HepG2 (cell line): ENCODE measurements around the gene IQSEC1. TPM values are rescaled to one million over a fixed set of nuclear protein-coding genes. Genes with fewer than 3 reads are reported as not detected.
A peak's percentile ranks its signal among the peaks of the same experiment; 100 is the strongest.

ENCODE experiments used
- FOSL2 ChIP-seq: sonication (generic); formaldehyde crosslinking; IDR thresholded peaks from 2 replicates; pipeline ENCODE4 v1.4.0; 2020; ENCODE audit warnings: missing genetic modification reagents
- FOXP1 ChIP-seq, 2 experiments: fragments of 450-650 bp in 1 of 2; IDR thresholded peaks; 2 replicates each; pipeline ENCODE4 v1.6.1; 2017 to 2018; ENCODE audit warnings: antibody characterized with exemption in 1 of 2
- GLI4 ChIP-seq: sonication (generic); formaldehyde crosslinking; IDR thresholded peaks from 2 replicates; pipeline ENCODE4 v1.5.1; 2020; ENCODE audit warnings: missing genetic modification reagents, mild to moderate bottlenecking, moderate library complexity, borderline replicate concordance
- IRX3 ChIP-seq: sonication (generic); formaldehyde crosslinking; IDR thresholded peaks from 2 replicates; pipeline ENCODE4 v1.8.1; 2023; ENCODE audit warnings: mild to moderate bottlenecking, low read depth, missing genetic modification reagents, borderline replicate concordance
- MTA1 ChIP-seq: sonication (generic); formaldehyde crosslinking; IDR thresholded peaks from 2 replicates; pipeline ENCODE4 v1.4.0; 2020; ENCODE audit warnings: missing genetic modification reagents, mild to moderate bottlenecking, borderline replicate concordance
- PHF20 ChIP-seq: sonication (generic); formaldehyde crosslinking; IDR thresholded peaks from 2 replicates; pipeline ENCODE4 v1.5.0; 2020; ENCODE audit warnings: mild to moderate bottlenecking, missing genetic modification reagents
- REPIN1 ChIP-seq: sonication (generic); formaldehyde crosslinking; IDR thresholded peaks from 2 replicates; pipeline ENCODE4 v1.8.0; 2022; ENCODE audit warnings: missing genetic modification reagents, low read depth, mild to moderate bottlenecking, borderline replicate concordance
- THAP8 ChIP-seq: sonication (generic); formaldehyde crosslinking; IDR thresholded peaks from 2 replicates; pipeline ENCODE4 v1.5.1; 2020; ENCODE audit warnings: missing genetic modification reagents, mild to moderate bottlenecking, borderline replicate concordance
- ZNF18 ChIP-seq: sonication (generic); formaldehyde crosslinking; IDR thresholded peaks from 2 replicates; pipeline ENCODE4 v1.8.0; 2022; ENCODE audit warnings: mild to moderate bottlenecking, missing genetic modification reagents; ENCODE audit not compliant: insufficient replicate concordance
- ZNF383 ChIP-seq: sonication (generic); formaldehyde crosslinking; IDR thresholded peaks from 2 replicates; pipeline ENCODE4 v1.4.0; 2020; ENCODE audit warnings: missing genetic modification reagents, mild to moderate bottlenecking, borderline replicate concordance
- ZNF512 ChIP-seq: sonication (generic); formaldehyde crosslinking; IDR thresholded peaks from 2 replicates; pipeline ENCODE4 v1.4.0; 2020; ENCODE audit warnings: mild to moderate bottlenecking, missing genetic modification reagents
- ZNF549 ChIP-seq: sonication (generic); formaldehyde crosslinking; IDR thresholded peaks from 2 replicates; pipeline ENCODE4 v1.5.0; 2020; ENCODE audit warnings: missing genetic modification reagents
- ZNF652 ChIP-seq: IDR thresholded peaks from 2 replicates; pipeline ENCODE4 v1.6.1; 2016; ENCODE audit warnings: low read depth, borderline replicate concordance
- ZNF670 ChIP-seq: sonication (generic); formaldehyde crosslinking; IDR thresholded peaks from 2 replicates; pipeline ENCODE4 v1.8.0; 2022; ENCODE audit warnings: mild to moderate bottlenecking, missing genetic modification reagents, borderline replicate concordance
- ZNF841 ChIP-seq: sonication (generic); formaldehyde crosslinking; IDR thresholded peaks from 2 replicates; pipeline ENCODE4 v1.8.1; 2023; ENCODE audit warnings: missing genetic modification reagents, borderline replicate concordance
- ZSCAN25 ChIP-seq: sonication (generic); formaldehyde crosslinking; IDR thresholded peaks from 2 replicates; pipeline ENCODE4 v1.8.0; 2022; ENCODE audit warnings: mild to moderate bottlenecking, missing genetic modification reagents
- polyA plus RNA-seq, 8 experiments: library from polyadenylated mRNA; depleted of rRNA in 3 of 8; stranded (reverse) in 7 of 8; unstranded in 1 of 8; fragments of >200 nt; fragmentation: Illumina TruSeq in 4 of 8; extraction: Trizol in 4 of 8; gene quantifications; 2 replicates each; pipeline versions ENCODE4 v1.2.1 to v1.2.3, GENCODE V29; 2011 to 2016; ENCODE audit warnings: low read depth in 4 of 8, missing spikeins in 1 of 8, mixed read lengths in 1 of 8; ENCODE audit not compliant: insufficient read depth in 1 of 8
- total RNA-seq, 5 experiments: library from RNA; depleted of rRNA; stranded (reverse); fragments of >200 nt; fragmentation: Illumina TruSeq; extraction: Trizol; gene quantifications; 2 replicates each; pipeline ENCODE4 v1.2.3, GENCODE V29; 2016; ENCODE audit warnings: low read depth in 1 of 5
- TF ChIP-seq, protein P1 (sequence below): sonication (generic); formaldehyde crosslinking; conservative IDR thresholded peaks from 2 replicates; pipeline ENCODE4 v1.8.1; 2023; ENCODE audit warnings: missing genetic modification reagents
- TF ChIP-seq, protein P2 (sequence below): sonication (generic); formaldehyde crosslinking; IDR thresholded peaks from 2 replicates; pipeline ENCODE4 v1.4.0; 2020; ENCODE audit warnings: missing genetic modification reagents, borderline replicate concordance
- TF ChIP-seq, protein P3 (sequence below): sonication (generic); formaldehyde crosslinking; IDR thresholded peaks from 2 replicates; pipeline ENCODE4 v1.5.0; 2020; ENCODE audit warnings: mild to moderate bottlenecking, low read depth, missing genetic modification reagents, borderline replicate concordance

Gene IQSEC1
- total and polyA plus RNA-seq, 2 of the 13 experiments (the other 11 are each of a cell fraction or from before 2014, with no cell fraction given), result 17.4 to 20.2 TPM

GRCh38 chr3:12964711-12965612 lies 108.3 kb downstream of the IQSEC1 start (continued):
- TF ChIP-seq ZNF383 (CRISPR knock-in tag), result no peak
- TF ChIP-seq IRX3, result no peak; the same call in 1 of the 2 replicates
- TF ChIP-seq, protein P1, sequence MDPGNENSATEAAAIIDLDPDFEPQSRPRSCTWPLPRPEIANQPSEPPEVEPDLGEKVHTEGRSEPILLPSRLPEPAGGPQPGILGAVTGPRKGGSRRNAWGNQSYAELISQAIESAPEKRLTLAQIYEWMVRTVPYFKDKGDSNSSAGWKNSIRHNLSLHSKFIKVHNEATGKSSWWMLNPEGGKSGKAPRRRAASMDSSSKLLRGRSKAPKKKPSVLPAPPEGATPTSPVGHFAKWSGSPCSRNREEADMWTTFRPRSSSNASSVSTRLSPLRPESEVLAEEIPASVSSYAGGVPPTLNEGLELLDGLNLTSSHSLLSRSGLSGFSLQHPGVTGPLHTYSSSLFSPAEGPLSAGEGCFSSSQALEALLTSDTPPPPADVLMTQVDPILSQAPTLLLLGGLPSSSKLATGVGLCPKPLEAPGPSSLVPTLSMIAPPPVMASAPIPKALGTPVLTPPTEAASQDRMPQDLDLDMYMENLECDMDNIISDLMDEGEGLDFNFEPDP (CRISPR knock-in tag), result no peak
- TF ChIP-seq ZNF670 (CRISPR knock-in tag), result peak; percentile 71; the same call in 1 of the 2 replicates
- TF ChIP-seq, protein P2, sequence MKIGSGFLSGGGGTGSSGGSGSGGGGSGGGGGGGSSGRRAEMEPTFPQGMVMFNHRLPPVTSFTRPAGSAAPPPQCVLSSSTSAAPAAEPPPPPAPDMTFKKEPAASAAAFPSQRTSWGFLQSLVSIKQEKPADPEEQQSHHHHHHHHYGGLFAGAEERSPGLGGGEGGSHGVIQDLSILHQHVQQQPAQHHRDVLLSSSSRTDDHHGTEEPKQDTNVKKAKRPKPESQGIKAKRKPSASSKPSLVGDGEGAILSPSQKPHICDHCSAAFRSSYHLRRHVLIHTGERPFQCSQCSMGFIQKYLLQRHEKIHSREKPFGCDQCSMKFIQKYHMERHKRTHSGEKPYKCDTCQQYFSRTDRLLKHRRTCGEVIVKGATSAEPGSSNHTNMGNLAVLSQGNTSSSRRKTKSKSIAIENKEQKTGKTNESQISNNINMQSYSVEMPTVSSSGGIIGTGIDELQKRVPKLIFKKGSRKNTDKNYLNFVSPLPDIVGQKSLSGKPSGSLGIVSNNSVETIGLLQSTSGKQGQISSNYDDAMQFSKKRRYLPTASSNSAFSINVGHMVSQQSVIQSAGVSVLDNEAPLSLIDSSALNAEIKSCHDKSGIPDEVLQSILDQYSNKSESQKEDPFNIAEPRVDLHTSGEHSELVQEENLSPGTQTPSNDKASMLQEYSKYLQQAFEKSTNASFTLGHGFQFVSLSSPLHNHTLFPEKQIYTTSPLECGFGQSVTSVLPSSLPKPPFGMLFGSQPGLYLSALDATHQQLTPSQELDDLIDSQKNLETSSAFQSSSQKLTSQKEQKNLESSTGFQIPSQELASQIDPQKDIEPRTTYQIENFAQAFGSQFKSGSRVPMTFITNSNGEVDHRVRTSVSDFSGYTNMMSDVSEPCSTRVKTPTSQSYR (CRISPR knock-in tag), result peak; percentile 85
- TF ChIP-seq ZNF652, result no peak
- peak; percentile 68 for TF ChIP-seq REPIN1 (CRISPR knock-in tag)
- TF ChIP-seq MTA1 (CRISPR knock-in tag), result peak; percentile 19; the same call in 1 of the 2 replicates
- peak; percentile 46; the same call in 1 of the 2 replicates for TF ChIP-seq PHF20 (CRISPR knock-in tag)
- TF ChIP-seq ZNF512 (CRISPR knock-in tag), result no peak
- TF ChIP-seq, protein P3, sequence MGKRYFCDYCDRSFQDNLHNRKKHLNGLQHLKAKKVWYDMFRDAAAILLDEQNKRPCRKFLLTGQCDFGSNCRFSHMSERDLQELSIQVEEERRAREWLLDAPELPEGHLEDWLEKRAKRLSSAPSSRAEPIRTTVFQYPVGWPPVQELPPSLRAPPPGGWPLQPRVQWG (CRISPR knock-in tag), result no peak
- TF ChIP-seq GLI4 (CRISPR knock-in tag), result no peak
- TF ChIP-seq ZNF18 (CRISPR knock-in tag), result peak; percentile 40
- no peak for TF ChIP-seq THAP8 (CRISPR knock-in tag)
- TF ChIP-seq FOSL2 (CRISPR knock-in tag), result peak; percentile 74
- no peak for TF ChIP-seq ZNF841 (CRISPR knock-in tag)
- peak; percentile 73 for TF ChIP-seq ZSCAN25 (CRISPR knock-in tag)
- no peak for TF ChIP-seq ZNF549 (CRISPR knock-in tag)
- TF ChIP-seq FOXP1 (IDR thresholded peaks at IDR 0.05), result no peak
- TF ChIP-seq FOXP1 (CRISPR knock-in tag; IDR thresholded peaks at IDR 0.05), result peak; percentile 71
